HepG2 (cell line): Measurements from ENCODE around the gene HIC1. TPM values are rescaled to one million over a fixed set of nuclear protein-coding genes. Genes with fewer than 3 reads are reported as not detected.

Experiments
- CHD2 ChIP-seq: IDR thresholded peaks from 2 replicates; pipeline ENCODE4 v1.6.1; 2011; ENCODE audit warnings: low read depth, low read length, improper control_type of control experiment
- GATAD2A ChIP-seq: IDR thresholded peaks from 2 replicates; pipeline ENCODE4 v1.6.1; 2016
- KAT2B ChIP-seq: fragments of 150-350 bp; IDR thresholded peaks from 2 replicates; pipeline ENCODE4 v1.6.1; 2014; ENCODE audit warnings: low read depth, low read length, borderline replicate concordance
- MIER2 ChIP-seq: IDR thresholded peaks from 2 replicates; pipeline ENCODE4 v1.6.1; 2016; ENCODE audit warnings: missing biosample characterization, missing genetic modification reagents
- RXRA ChIP-seq: sonication (generic); formaldehyde crosslinking; IDR thresholded peaks from 2 replicates; pipeline ENCODE4 v1.5.1; 2020; ENCODE audit warnings: missing genetic modification reagents
- SMAD3 ChIP-seq: sonication (generic); formaldehyde crosslinking; IDR thresholded peaks from 2 replicates; pipeline ENCODE4 v1.4.0; 2020; ENCODE audit warnings: missing genetic modification reagents
- SNAPC5 ChIP-seq: sonication (generic); formaldehyde crosslinking; IDR thresholded peaks from 2 replicates; pipeline ENCODE4 v1.8.1; 2023; ENCODE audit warnings: mild to moderate bottlenecking, missing genetic modification reagents, borderline replicate concordance
- THAP7 ChIP-seq: sonication (generic); formaldehyde crosslinking; IDR thresholded peaks from 2 replicates; pipeline ENCODE4 v1.8.1; 2023; ENCODE audit warnings: mild to moderate bottlenecking, missing genetic modification reagents
- ZBTB1 ChIP-seq: sonication (generic); formaldehyde crosslinking; IDR thresholded peaks from 2 replicates; pipeline ENCODE4 v1.4.0; 2020; ENCODE audit warnings: missing genetic modification reagents, borderline replicate concordance
- ZNF253 ChIP-seq: sonication (generic); formaldehyde crosslinking; IDR thresholded peaks from 2 replicates; pipeline ENCODE4 v1.8.0; 2022; ENCODE audit warnings: mild to moderate bottlenecking, missing genetic modification reagents, borderline replicate concordance
- ZNF30 ChIP-seq: sonication (generic); formaldehyde crosslinking; IDR thresholded peaks from 2 replicates; pipeline ENCODE4 v1.5.0; 2020; ENCODE audit warnings: mild to moderate bottlenecking, missing genetic modification reagents
- ZNF317 ChIP-seq: sonication (generic); formaldehyde crosslinking; IDR thresholded peaks from 2 replicates; pipeline ENCODE4 v1.5.0; 2020; ENCODE audit warnings: mild to moderate bottlenecking, missing genetic modification reagents
- ZNF589 ChIP-seq: sonication (generic); formaldehyde crosslinking; conservative IDR thresholded peaks from 2 replicates; pipeline ENCODE4 v1.8.0; 2022; ENCODE audit warnings: mild to moderate bottlenecking, moderate library complexity, missing genetic modification reagents
- ZNF883 ChIP-seq: sonication (generic); formaldehyde crosslinking; IDR thresholded peaks from 2 replicates; pipeline ENCODE4 v1.5.1; 2020; ENCODE audit warnings: mild to moderate bottlenecking, missing genetic modification reagents; ENCODE audit errors: not compliant biosample characterization
- ZSCAN30 ChIP-seq: sonication (generic); formaldehyde crosslinking; IDR thresholded peaks from 2 replicates; pipeline ENCODE4 v1.5.0; 2020; ENCODE audit warnings: mild to moderate bottlenecking, missing genetic modification reagents
- polyA plus RNA-seq, 8 experiments: library from polyadenylated mRNA; depleted of rRNA in 3 of 8; stranded (reverse) in 7 of 8; unstranded in 1 of 8; fragments of >200 nt; fragmentation: Illumina TruSeq in 4 of 8; extraction: Trizol in 4 of 8; gene quantifications; 2 replicates each; pipeline versions ENCODE4 v1.2.1 to v1.2.3, GENCODE V29; 2011 to 2016; ENCODE audit warnings: low read depth in 4 of 8, missing spikeins in 1 of 8, mixed read lengths in 1 of 8; ENCODE audit not compliant: insufficient read depth in 1 of 8
- total RNA-seq, 5 experiments: library from RNA; depleted of rRNA; stranded (reverse); fragments of >200 nt; fragmentation: Illumina TruSeq; extraction: Trizol; gene quantifications; 2 replicates each; pipeline ENCODE4 v1.2.3, GENCODE V29; 2016; ENCODE audit warnings: low read depth in 1 of 5
- TF ChIP-seq, protein P1 (sequence below): sonication (generic); formaldehyde crosslinking; IDR thresholded peaks from 2 replicates; pipeline ENCODE4 v1.4.0; 2020; ENCODE audit warnings: low read depth, mild to moderate bottlenecking, missing genetic modification reagents
- TF ChIP-seq, protein P2 (sequence below): sonication (generic); formaldehyde crosslinking; IDR thresholded peaks from 2 replicates; pipeline ENCODE4 v1.5.0; 2020; ENCODE audit warnings: mild to moderate bottlenecking, missing genetic modification reagents, borderline replicate concordance
- TF ChIP-seq, protein P3 (sequence below): sonication (generic); formaldehyde crosslinking; IDR thresholded peaks from 2 replicates; pipeline ENCODE4 v1.4.0; 2020; ENCODE audit warnings: mild to moderate bottlenecking, missing genetic modification reagents
- TF ChIP-seq, protein P4 (sequence below), 2 experiments: sonication (generic) in 1 of 2; formaldehyde crosslinking in 1 of 2; IDR thresholded peaks; 2 replicates each; pipeline versions ENCODE4 v1.4.0 to v1.6.1; 2018 to 2020; ENCODE audit warnings: missing genetic modification reagents in 2 of 2, borderline replicate concordance in 1 of 2, low read depth in 1 of 2, mild to moderate bottlenecking in 1 of 2, missing biosample characterization in 1 of 2

Gene HIC1
- total and polyA plus RNA-seq, 2 of the 13 experiments (the other 11 are each of a cell fraction or from before 2014, with no cell fraction given), result 0.04 to 0.31 TPM

- TF ChIP-seq, protein P1, sequence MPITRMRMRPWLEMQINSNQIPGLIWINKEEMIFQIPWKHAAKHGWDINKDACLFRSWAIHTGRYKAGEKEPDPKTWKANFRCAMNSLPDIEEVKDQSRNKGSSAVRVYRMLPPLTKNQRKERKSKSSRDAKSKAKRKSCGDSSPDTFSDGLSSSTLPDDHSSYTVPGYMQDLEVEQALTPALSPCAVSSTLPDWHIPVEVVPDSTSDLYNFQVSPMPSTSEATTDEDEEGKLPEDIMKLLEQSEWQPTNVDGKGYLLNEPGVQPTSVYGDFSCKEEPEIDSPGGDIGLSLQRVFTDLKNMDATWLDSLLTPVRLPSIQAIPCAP, result no peak
- TF ChIP-seq, protein P2, sequence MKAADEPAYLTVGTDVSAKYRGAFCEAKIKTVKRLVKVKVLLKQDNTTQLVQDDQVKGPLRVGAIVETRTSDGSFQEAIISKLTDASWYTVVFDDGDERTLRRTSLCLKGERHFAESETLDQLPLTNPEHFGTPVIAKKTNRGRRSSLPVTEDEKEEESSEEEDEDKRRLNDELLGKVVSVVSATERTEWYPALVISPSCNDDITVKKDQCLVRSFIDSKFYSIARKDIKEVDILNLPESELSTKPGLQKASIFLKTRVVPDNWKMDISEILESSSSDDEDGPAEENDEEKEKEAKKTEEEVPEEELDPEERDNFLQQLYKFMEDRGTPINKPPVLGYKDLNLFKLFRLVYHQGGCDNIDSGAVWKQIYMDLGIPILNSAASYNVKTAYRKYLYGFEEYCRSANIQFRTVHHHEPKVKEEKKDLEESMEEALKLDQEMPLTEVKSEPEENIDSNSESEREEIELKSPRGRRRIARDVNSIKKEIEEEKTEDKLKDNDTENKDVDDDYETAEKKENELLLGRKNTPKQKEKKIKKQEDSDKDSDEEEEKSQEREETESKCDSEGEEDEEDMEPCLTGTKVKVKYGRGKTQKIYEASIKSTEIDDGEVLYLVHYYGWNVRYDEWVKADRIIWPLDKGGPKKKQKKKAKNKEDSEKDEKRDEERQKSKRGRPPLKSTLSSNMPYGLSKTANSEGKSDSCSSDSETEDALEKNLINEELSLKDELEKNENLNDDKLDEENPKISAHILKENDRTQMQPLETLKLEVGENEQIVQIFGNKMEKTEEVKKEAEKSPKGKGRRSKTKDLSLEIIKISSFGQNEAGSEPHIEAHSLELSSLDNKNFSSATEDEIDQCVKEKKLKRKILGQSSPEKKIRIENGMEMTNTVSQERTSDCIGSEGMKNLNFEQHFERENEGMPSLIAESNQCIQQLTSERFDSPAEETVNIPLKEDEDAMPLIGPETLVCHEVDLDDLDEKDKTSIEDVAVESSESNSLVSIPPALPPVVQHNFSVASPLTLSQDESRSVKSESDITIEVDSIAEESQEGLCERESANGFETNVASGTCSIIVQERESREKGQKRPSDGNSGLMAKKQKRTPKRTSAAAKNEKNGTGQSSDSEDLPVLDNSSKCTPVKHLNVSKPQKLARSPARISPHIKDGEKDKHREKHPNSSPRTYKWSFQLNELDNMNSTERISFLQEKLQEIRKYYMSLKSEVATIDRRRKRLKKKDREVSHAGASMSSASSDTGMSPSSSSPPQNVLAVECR (CRISPR knock-in tag), result peak; percentile 90
- TF ChIP-seq ZNF317 (CRISPR knock-in tag) (no peak), THAP7 (no peak), MIER2 (peak; percentile 72), CHD2 (no peak; the same call in 1 of the 2 replicates), KAT2B (no peak), ZBTB1 (CRISPR knock-in tag) (no peak), ZNF253 (no peak), SNAPC5 (CRISPR knock-in tag) (no peak), ZNF883 (CRISPR knock-in tag) (peak; percentile 29), ZSCAN30 (no peak), ZNF30 (no peak), SMAD3 (CRISPR knock-in tag) (no peak), ZNF589 (CRISPR knock-in tag) (peak; percentile 78), RXRA (CRISPR knock-in tag) (peak; percentile 63), GATAD2A (CRISPR knock-in tag) (no peak)
- TF ChIP-seq, protein P3, sequence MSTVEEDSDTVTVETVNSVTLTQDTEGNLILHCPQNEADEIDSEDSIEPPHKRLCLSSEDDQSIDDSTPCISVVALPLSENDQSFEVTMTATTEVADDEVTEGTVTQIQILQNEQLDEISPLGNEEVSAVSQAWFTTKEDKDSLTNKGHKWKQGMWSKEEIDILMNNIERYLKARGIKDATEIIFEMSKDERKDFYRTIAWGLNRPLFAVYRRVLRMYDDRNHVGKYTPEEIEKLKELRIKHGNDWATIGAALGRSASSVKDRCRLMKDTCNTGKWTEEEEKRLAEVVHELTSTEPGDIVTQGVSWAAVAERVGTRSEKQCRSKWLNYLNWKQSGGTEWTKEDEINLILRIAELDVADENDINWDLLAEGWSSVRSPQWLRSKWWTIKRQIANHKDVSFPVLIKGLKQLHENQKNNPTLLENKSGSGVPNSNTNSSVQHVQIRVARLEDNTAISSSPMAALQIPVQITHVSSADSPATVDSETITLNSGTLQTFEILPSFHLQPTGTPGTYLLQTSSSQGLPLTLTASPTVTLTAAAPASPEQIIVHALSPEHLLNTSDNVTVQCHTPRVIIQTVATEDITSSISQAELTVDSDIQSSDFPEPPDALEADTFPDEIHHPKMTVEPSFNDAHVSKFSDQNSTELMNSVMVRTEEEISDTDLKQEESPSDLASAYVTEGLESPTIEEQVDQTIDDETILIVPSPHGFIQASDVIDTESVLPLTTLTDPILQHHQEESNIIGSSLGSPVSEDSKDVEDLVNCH (CRISPR knock-in tag), result no peak
- TF ChIP-seq, protein P4, sequence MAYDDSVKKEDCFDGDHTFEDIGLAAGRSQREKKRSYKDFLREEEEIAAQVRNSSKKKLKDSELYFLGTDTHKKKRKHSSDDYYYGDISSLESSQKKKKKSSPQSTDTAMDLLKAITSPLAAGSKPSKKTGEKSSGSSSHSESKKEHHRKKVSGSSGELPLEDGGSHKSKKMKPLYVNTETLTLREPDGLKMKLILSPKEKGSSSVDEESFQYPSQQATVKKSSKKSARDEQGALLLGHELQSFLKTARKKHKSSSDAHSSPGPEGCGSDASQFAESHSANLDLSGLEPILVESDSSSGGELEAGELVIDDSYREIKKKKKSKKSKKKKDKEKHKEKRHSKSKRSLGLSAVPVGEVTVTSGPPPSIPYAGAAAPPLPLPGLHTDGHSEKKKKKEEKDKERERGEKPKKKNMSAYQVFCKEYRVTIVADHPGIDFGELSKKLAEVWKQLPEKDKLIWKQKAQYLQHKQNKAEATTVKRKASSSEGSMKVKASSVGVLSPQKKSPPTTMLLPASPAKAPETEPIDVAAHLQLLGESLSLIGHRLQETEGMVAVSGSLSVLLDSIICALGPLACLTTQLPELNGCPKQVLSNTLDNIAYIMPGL (CRISPR knock-in tag; IDR thresholded peaks at IDR 0.05; ENCODE audit: borderline replicate concordance in 1 of 2, low read depth in 1 of 2), result peak; percentile 75 to 85; a peak in 3 of 4 replicates
Observed at GRCh38 chr17:2041561-2042389, 13.1 kb upstream of the HIC1 start, which contains the start of gene OVCA2 (continued).
